ENCODE measurements around the gene IRX4.

IRX4 gene

DNA sequence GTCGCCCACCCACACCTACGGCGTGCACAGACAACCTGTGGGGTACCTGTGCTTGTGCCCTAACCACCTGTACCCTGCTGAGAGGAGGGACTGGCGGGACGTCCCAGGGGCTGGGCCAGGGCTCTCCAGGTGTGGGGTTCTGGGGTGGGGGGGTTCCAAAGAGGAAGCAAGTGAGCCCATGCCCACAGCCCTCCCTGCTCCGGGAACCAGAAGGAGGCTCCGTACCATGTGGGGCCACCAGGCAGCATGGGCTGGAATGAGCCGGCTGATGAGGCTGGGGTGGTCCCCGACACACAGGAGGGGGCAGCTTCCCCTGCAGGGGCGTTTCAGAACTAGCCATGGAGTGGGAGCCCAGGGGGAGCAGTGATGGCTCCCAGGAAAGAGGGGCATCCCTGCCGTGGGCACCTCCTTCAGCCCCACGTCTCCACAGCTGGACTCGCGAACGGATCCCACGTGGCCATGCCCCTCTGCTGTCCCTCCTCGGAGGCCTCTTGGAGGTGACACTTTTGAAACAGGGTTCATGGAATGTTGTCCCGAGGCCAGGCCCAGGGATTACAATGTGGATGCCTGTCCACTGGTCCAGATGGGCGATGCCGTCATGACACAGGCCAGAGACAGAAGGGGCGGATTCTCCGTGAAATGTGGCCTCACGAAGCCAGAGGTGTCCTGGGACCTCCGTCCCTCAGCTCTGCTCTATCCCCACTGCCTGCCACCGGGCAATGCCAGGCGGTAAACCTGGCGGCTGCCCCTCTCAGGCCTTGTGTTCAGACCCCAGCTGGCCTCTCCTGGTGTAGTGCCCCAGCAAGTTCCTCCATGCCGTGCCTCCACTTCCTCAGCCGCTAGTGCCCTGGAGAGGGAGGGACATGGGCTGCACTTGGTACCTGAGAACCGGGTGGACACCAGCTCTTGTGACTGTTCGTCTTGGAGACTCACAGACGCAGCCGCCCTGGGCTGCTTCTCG, 33.6 kb upstream of the IRX4 start:
- Mint-ChIP-seq H3K36me3 (ENCODE audit: low read depth) (no peaks in the 10 kb centered on the region), H3K27ac (no peak overlapping the region), H3K4me3 (no peak overlapping the region), H3K9me3 (peaks cover 10% of the 10 kb centered on the region), H3K4me1 (no peaks in the 10 kb centered on the region), H3K27me3 (ENCODE audit: low read depth) (peaks cover 47% of the 10 kb centered on the region)
- TF ChIP-seq CTCF (IDR thresholded peaks at IDR 0.05; ENCODE audit: unreplicated experiment in 3 of 3), result no peak

GRCh38 chr5:1915316-1915715, 32.6 kb upstream of the IRX4 start:
- Mint-ChIP-seq H3K4me1 (no peaks in the 10 kb centered on the region), H3K9me3 (peaks cover 10% of the 10 kb centered on the region), H3K27ac (no peak overlapping the region), H3K27me3 (ENCODE audit: low read depth) (peaks cover 43% of the 10 kb centered on the region), H3K36me3 (ENCODE audit: low read depth) (no peaks in the 10 kb centered on the region), H3K4me3 (no peak overlapping the region)
- no peak for TF ChIP-seq CTCF (IDR thresholded peaks at IDR 0.05; ENCODE audit: unreplicated experiment in 3 of 3)

GRCh38 chr5:1914471-1914870, 31.7 kb upstream of the IRX4 start:
- peaks cover 10% of the 10 kb centered on the region for H3K9me3 Mint-ChIP-seq
- TF ChIP-seq CTCF (IDR thresholded peaks at IDR 0.05; ENCODE audit: unreplicated experiment in 3 of 3), result no peak
- H3K4me1 Mint-ChIP-seq, result no peaks in the 10 kb centered on the region
- no peak overlapping the region for H3K4me3 Mint-ChIP-seq
- H3K36me3 Mint-ChIP-seq (ENCODE audit: low read depth), result no peaks in the 10 kb centered on the region
- no peak overlapping the region for H3K27ac Mint-ChIP-seq
- H3K27me3 Mint-ChIP-seq (ENCODE audit: low read depth), result peaks cover 44% of the 10 kb centered on the region

GRCh38 chr5:1913578-1913977, 30.9 kb upstream of the IRX4 start:
- H3K36me3 Mint-ChIP-seq (ENCODE audit: low read depth), result no peaks in the 10 kb centered on the region
- peaks cover 10% of the 10 kb centered on the region for H3K9me3 Mint-ChIP-seq
- peaks cover 39% of the 10 kb centered on the region for H3K27me3 Mint-ChIP-seq (ENCODE audit: low read depth)
- no peak for TF ChIP-seq CTCF (IDR thresholded peaks at IDR 0.05; ENCODE audit: unreplicated experiment in 3 of 3)
- H3K4me3 Mint-ChIP-seq, result no peak overlapping the region
- H3K27ac Mint-ChIP-seq, result no peak overlapping the region
- H3K4me1 Mint-ChIP-seq, result no peaks in the 10 kb centered on the region

GRCh38 chr5:1912951-1913565, 30.3 kb upstream of the IRX4 start:
- Mint-ChIP-seq H3K36me3 (ENCODE audit: low read depth) (no peaks in the 10 kb centered on the region), H3K27ac (no peak overlapping the region), H3K4me3 (no peak overlapping the region), H3K27me3 (ENCODE audit: low read depth) (peaks cover 40% of the 10 kb centered on the region), H3K4me1 (no peaks in the 10 kb centered on the region), H3K9me3 (peaks cover 10% of the 10 kb centered on the region)
- no peak for TF ChIP-seq CTCF (IDR thresholded peaks at IDR 0.05; ENCODE audit: unreplicated experiment in 3 of 3)
